Naive thymus-derived CD4-positive, alpha-beta T cell (primary cell): ENCODE measurements around the gene C11orf24. TPM values are rescaled to one million over a fixed set of nuclear protein-coding genes. Genes with fewer than 3 reads are reported as not detected.
A peak's percentile ranks its signal among the peaks of the same experiment; 100 is the strongest.

ENCODE experiments used
- ATAC-seq: fragments of 150-1000 bp; cut with Tn5 transposase; 2 replicates; pipeline ENCODE4 v1.10.0; 2021; ENCODE audit warnings: mild to moderate bottlenecking, moderate library complexity
- CTCF ChIA-PET: fragments of 350-600 bp; sonication (Branson Sonifier 250); formaldehyde crosslinking; loops from one replicate; lab custom pipeline; 2021; ENCODE audit warnings: antibody characterized with exemption; lab: Charles Lee
- POLR2A ChIA-PET: fragments of 350-600 bp; sonication (Branson Sonifier 250); formaldehyde crosslinking; loops from one replicate; lab custom pipeline; 2021; ENCODE audit warnings: antibody characterized with exemption, inconsistent platforms; lab: Charles Lee
- DNase-seq, 9 donors: peaks; one replicate each; pipeline versions ENCODE4 v3.0.0 to v3.0.0-alpha.2; 2020 to 2022; ENCODE audit warnings: mixed read lengths in 1 of 9
- H3K27ac ChIP-seq: one replicate; pipeline ENCODE4 v1.7.0; 2013; ENCODE audit warnings: mild to moderate bottlenecking, low read depth, low read length, moderate library complexity
- H3K27me3 ChIP-seq, 2 donors: one replicate each; pipeline ENCODE4 v1.7.0; 2013; ENCODE audit warnings: low read length in 2 of 2, mild to moderate bottlenecking in 2 of 2, moderate library complexity in 2 of 2; ENCODE audit not compliant: control insufficient read depth in 2 of 2, insufficient read depth in 2 of 2
- H3K36me3 ChIP-seq, 3 experiments: 1 replicate in 2 of 3; 2 replicates in 1 of 3; pipeline ENCODE4 v1.7.0; 2013; ENCODE audit warnings: low read length in 3 of 3, mild to moderate bottlenecking in 3 of 3, moderate library complexity in 1 of 3; ENCODE audit not compliant: insufficient read depth in 3 of 3, control insufficient read depth in 2 of 3
- H3K4me1 ChIP-seq, 2 donors: one replicate each; pipeline ENCODE4 v1.7.0; 2013; ENCODE audit warnings: low read length in 2 of 2, mild to moderate bottlenecking in 2 of 2, moderate library complexity in 1 of 2; ENCODE audit not compliant: control insufficient read depth in 2 of 2, insufficient read depth in 2 of 2
- H3K4me3 ChIP-seq: 2 replicates; pipeline ENCODE4 v1.7.0; 2013; ENCODE audit warnings: mild to moderate bottlenecking, low read length
- H3K9me3 ChIP-seq, 3 experiments: 1 replicate in 2 of 3; 2 replicates in 1 of 3; pipeline ENCODE4 v1.7.0; 2013; ENCODE audit warnings: low read length in 3 of 3; ENCODE audit not compliant: control insufficient read depth in 2 of 3
- H3K27ac Mint-ChIP-seq, 9 donors: one replicate each; pipeline ENCODE4 v1.8.0; 2020 to 2022; ENCODE audit warnings: mixed read lengths in 9 of 9, mild to moderate bottlenecking in 8 of 9, moderate library complexity in 5 of 9, inconsistent platforms in 2 of 9
- H3K27me3 Mint-ChIP-seq, 5 donors: one replicate each; pipeline ENCODE4 v1.8.0; 2021 to 2022; ENCODE audit warnings: mixed read lengths in 5 of 5, mild to moderate bottlenecking in 1 of 5
- H3K36me3 Mint-ChIP-seq, 5 donors: one replicate each; pipeline ENCODE4 v1.8.0; 2020 to 2022; ENCODE audit warnings: mixed read lengths in 5 of 5, mild to moderate bottlenecking in 3 of 5, inconsistent platforms in 1 of 5
- H3K4me1 Mint-ChIP-seq, 7 donors: one replicate each; pipeline ENCODE4 v1.8.0; 2020 to 2022; ENCODE audit warnings: mixed read lengths in 7 of 7, mild to moderate bottlenecking in 3 of 7, inconsistent platforms in 1 of 7
- H3K4me3 Mint-ChIP-seq, 10 donors: one replicate each; pipeline ENCODE4 v1.8.0; 2020 to 2022; ENCODE audit warnings: mild to moderate bottlenecking in 10 of 10, mixed read lengths in 10 of 10, moderate library complexity in 6 of 10, inconsistent platforms in 2 of 10
- H3K9me3 Mint-ChIP-seq, 11 donors: one replicate each; pipeline ENCODE4 v1.8.0; 2020 to 2022; ENCODE audit warnings: mixed read lengths in 11 of 11, mild to moderate bottlenecking in 4 of 11, inconsistent platforms in 1 of 11, moderate library complexity in 1 of 11
- intact Hi-C, 2 donors: fragments of 100-400 bp; cut with micrococcal nuclease; formaldehyde crosslinking; loops; one replicate each; pipeline ENCODE4 v1.15.1; 2023
- polyA plus RNA-seq, 2 donors: library from polyadenylated mRNA; unstranded; fragments of 300-500 nt; fragmentation: Illumina TruSeq; gene quantifications; one replicate each; pipeline ENCODE4 v1.2.3, GENCODE V29; 2021
- total RNA-seq, 6 experiments: library from RNA in 5 of 6; stranded (reverse) in 5 of 6; gene quantifications; 1 replicate in 5 of 6; 2 replicates in 1 of 6; pipeline ENCODE4 v1.2.3 and lab custom pipeline; 2021 to 2026

Gene C11orf24
- total and polyA plus RNA-seq, 7 experiments from 2014 or later, result 5.7 to 20.0 (median 14.5) TPM

GRCh38 chr11:68296344-68297051 lies 24.7 kb upstream of the C11orf24 start:
- ATAC-seq (no peak), DNase-seq (no peak)
- no peaks in the 10 kb centered on the region for H3K9me3 ChIP-seq
- Mint-ChIP-seq H3K4me3 (no peak overlapping the region), H3K27me3 (peaks cover 0 to 10% (median 0%) of the 10 kb centered on the region in 5 donors), H3K36me3 (no peaks in the 10 kb centered on the region), H3K27ac (peak overlapping the region in 2 of 9 donors; percentile 41 to 92), H3K9me3 (no peaks in the 10 kb centered on the region), H3K4me1 (peaks cover 0 to 9% (median 0%) of the 10 kb centered on the region in 7 donors)
- ChIA-PET POLR2A (interaction anchor here (1.5 to 1.6 kb wide), 2 partner anchors 25 to 39 kb away, joined by 5 to 10 read pairs; partner anchors contain the start of gene C11orf24), CTCF (interaction anchor here (1.1 to 6.4 kb wide), 8 partner anchors 9 to 88 kb away, joined by 3 to 131 read pairs (median 7); partner anchors contain the start of gene C11orf24)
- intact Hi-C loops, result loop anchor here (1.0 to 5.0 kb wide), 7 partner anchors 25 to 151 kb away; partner anchors contain the start of gene C11orf24 (in 2 of the 2)
- H3K4me1 ChIP-seq, result no peaks in the 10 kb centered on the region
- H3K4me3 ChIP-seq, result no peak overlapping the region
- H3K27ac ChIP-seq, result no peak overlapping the region
- no peaks in the 10 kb centered on the region for H3K36me3 ChIP-seq
- H3K27me3 ChIP-seq, result no peaks in the 10 kb centered on the region

DNA sequence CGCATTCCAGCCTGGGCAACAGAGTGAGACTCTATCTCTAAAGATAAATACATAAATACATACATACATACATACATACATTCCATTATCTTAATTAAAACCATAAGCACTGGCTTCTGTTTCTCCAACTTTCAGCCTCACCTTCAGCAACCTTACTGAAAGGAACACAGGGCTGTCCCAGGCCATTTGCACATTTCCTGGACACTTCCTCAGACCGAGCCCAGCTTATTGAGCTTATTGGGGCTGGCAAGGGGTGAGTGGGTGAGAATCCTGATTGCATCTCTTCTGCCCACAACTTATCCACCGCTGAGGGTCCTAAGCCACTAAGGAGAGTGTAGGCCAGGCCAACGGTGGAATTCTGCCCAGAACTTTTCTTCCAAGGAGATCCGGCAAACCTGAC lies 24.2 kb upstream of the C11orf24 start:
- no peak overlapping the region for H3K4me3 ChIP-seq
- POLR2A ChIA-PET, result interaction anchor here (1.5 to 1.6 kb wide), 2 partner anchors 24 to 38 kb away, joined by 5 to 10 read pairs; partner anchors contain the start of gene C11orf24
- no peak for DNase-seq
- Mint-ChIP-seq H3K27me3 (peaks cover 0 to 10% (median 0%) of the 10 kb centered on the region in 5 donors), H3K36me3 (no peaks in the 10 kb centered on the region), H3K9me3 (no peaks in the 10 kb centered on the region), H3K4me3 (no peak overlapping the region), H3K4me1 (peaks cover 0 to 9% (median 0%) of the 10 kb centered on the region in 7 donors), H3K27ac (no peak overlapping the region)
- no peaks in the 10 kb centered on the region for H3K27me3 ChIP-seq
- H3K4me1 ChIP-seq, result no peaks in the 10 kb centered on the region
- CTCF ChIA-PET, result interaction anchor here (1.5 to 6.4 kb wide), 4 partner anchors 23 to 43 kb away, joined by 6 to 131 read pairs (median 22); partner anchors contain the start of gene C11orf24
- intact Hi-C loops, result loop anchor here (2.0 to 5.0 kb wide), 2 partner anchors 89 to 151 kb away; no protein-coding TSS in a partner anchor
- no peaks in the 10 kb centered on the region for H3K9me3 ChIP-seq
- ATAC-seq, result no peak
- H3K27ac ChIP-seq, result no peak overlapping the region
- no peaks in the 10 kb centered on the region for H3K36me3 ChIP-seq

GRCh38 chr11:68295271-68295670 lies 23.5 kb upstream of the C11orf24 start:
- DNase-seq (no peak), ATAC-seq (no peak)
- Histone ChIP-seq H3K27me3 (no peaks in the 10 kb centered on the region), H3K9me3 (no peaks in the 10 kb centered on the region), H3K4me3 (no peak overlapping the region), H3K27ac (no peak overlapping the region), H3K36me3 (no peaks in the 10 kb centered on the region), H3K4me1 (no peaks in the 10 kb centered on the region)
- peaks cover 0 to 9% (median 0%) of the 10 kb centered on the region in 7 donors for H3K4me1 Mint-ChIP-seq
- POLR2A ChIA-PET, result interaction anchor here (0.7 kb wide), 1 partner anchor 59 kb away, joined by 3 read pairs; no protein-coding TSS in a partner anchor
- intact Hi-C loops, result loop anchor here in 1 of 2 donors (5.0 kb wide), 1 partner anchor 88 kb away; no protein-coding TSS in a partner anchor
- CTCF ChIA-PET, result interaction anchor here (1.5 to 6.4 kb wide), 4 partner anchors 23 to 42 kb away, joined by 6 to 131 read pairs (median 22); partner anchors contain the start of gene C11orf24
- H3K4me3 Mint-ChIP-seq, result no peak overlapping the region
- H3K27me3 Mint-ChIP-seq, result peaks cover 0 to 10% (median 0%) of the 10 kb centered on the region in 5 donors
- no peak overlapping the region for H3K27ac Mint-ChIP-seq
- H3K9me3 Mint-ChIP-seq, result peaks cover 0 to 3% (median 0%) of the 10 kb centered on the region in 11 donors
- no peaks in the 10 kb centered on the region for H3K36me3 Mint-ChIP-seq

DNA sequence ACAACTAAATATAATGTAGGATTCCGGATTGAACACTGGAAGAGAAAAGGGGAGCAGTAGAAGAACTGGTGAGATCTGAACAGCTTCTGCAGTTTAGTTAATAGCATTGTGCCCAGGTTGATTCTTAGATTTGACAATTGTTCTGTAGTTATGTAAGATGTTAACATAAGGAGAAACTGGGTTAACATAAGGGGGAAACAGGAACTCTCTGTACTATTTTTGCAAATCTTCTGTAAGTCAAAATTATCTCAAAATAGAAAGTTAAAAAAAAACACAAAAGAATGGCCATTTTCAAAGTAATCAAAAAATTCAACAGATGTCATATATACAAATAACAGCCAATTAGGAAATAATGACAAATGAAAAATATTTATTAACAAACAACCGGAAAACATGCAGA lies 21.9 kb upstream of the C11orf24 start:
- no peak for DNase-seq
- H3K27ac Mint-ChIP-seq, result no peak overlapping the region
- Histone ChIP-seq H3K27me3 (no peaks in the 10 kb centered on the region), H3K9me3 (no peaks in the 10 kb centered on the region), H3K4me3 (no peak overlapping the region), H3K27ac (no peak overlapping the region), H3K4me1 (no peaks in the 10 kb centered on the region), H3K36me3 (no peaks in the 10 kb centered on the region)
- ChIA-PET CTCF (no interaction called here), POLR2A (interaction anchor here (0.6 kb wide), 1 partner anchor 79 kb away, joined by 3 read pairs; no protein-coding TSS in a partner anchor)
- H3K4me1 Mint-ChIP-seq, result peaks cover 0 to 9% (median 0%) of the 10 kb centered on the region in 7 donors
- no peak for ATAC-seq
- no peaks in the 10 kb centered on the region for H3K36me3 Mint-ChIP-seq
- intact Hi-C loops, result no loop called here
- peaks cover 0 to 10% (median 0%) of the 10 kb centered on the region in 11 donors for H3K9me3 Mint-ChIP-seq
- H3K4me3 Mint-ChIP-seq, result no peak overlapping the region
- peaks cover 0 to 10% (median 0%) of the 10 kb centered on the region in 5 donors for H3K27me3 Mint-ChIP-seq

DNA sequence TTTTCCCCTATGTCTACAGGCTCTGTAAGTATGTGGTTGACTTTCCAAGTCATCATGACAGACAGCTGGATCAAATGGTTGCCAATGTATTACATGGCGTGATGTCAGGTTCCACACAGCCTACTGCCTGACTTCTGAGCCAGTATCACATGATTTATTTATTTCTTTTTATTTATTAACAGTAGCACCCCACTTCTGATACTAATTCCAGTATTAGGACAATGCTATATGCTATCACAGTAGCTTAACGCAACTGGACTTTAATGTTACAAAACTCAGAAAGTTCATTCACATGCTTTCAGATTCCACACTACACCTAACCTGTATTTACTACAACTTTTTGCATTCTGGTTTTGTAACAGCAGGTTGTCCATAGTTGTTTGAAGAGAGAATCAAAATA lies 17.7 kb upstream of the C11orf24 start:
- intact Hi-C loops, result no loop called here
- Mint-ChIP-seq H3K27me3 (peaks cover 0 to 12% (median 4%) of the 10 kb centered on the region in 5 donors), H3K27ac (no peak overlapping the region), H3K4me1 (peaks cover 0 to 5% (median under 1%) of the 10 kb centered on the region in 7 donors), H3K36me3 (peaks cover 0 to 4% (median 3%) of the 10 kb centered on the region in 5 donors), H3K9me3 (peaks cover 0 to 15% (median 0%) of the 10 kb centered on the region in 11 donors), H3K4me3 (no peak overlapping the region)
- Histone ChIP-seq H3K27me3 (no peaks in the 10 kb centered on the region), H3K4me3 (no peak overlapping the region), H3K27ac (no peak overlapping the region), H3K9me3 (no peaks in the 10 kb centered on the region), H3K4me1 (no peaks in the 10 kb centered on the region), H3K36me3 (no peaks in the 10 kb centered on the region)
- DNase-seq (no peak), ATAC-seq (no peak)
- CTCF ChIA-PET, result interaction anchor here (1.6 kb wide), 1 partner anchor 9 kb away, joined by 5 read pairs; no protein-coding TSS in a partner anchor
- POLR2A ChIA-PET, result no interaction called here

- ATAC-seq, result no peak
- H3K4me3 ChIP-seq, result no peak overlapping the region
- no peak overlapping the region for H3K27ac Mint-ChIP-seq
- H3K9me3 ChIP-seq, result no peaks in the 10 kb centered on the region
- H3K27me3 Mint-ChIP-seq, result peaks cover 0 to 17% (median 2%) of the 10 kb centered on the region in 5 donors
- POLR2A ChIA-PET, result no interaction called here
- no peaks in the 10 kb centered on the region for H3K27me3 ChIP-seq
- H3K9me3 Mint-ChIP-seq, result peaks cover 0 to 21% (median 0%) of the 10 kb centered on the region in 11 donors
- intact Hi-C loops, result no loop called here
- no peak overlapping the region for H3K4me3 Mint-ChIP-seq
- CTCF ChIA-PET, result interaction anchor here (1.5 kb wide), 1 partner anchor 10 kb away, joined by 8 read pairs; no protein-coding TSS in a partner anchor
- H3K4me1 ChIP-seq, result peaks cover 5 to 6% of the 10 kb centered on the region in 2 donors
- peaks cover 0 to 9% (median 3%) of the 10 kb centered on the region in 5 donors for H3K36me3 Mint-ChIP-seq
- no peak overlapping the region for H3K27ac ChIP-seq
- DNase-seq, result no peak
- H3K4me1 Mint-ChIP-seq, result peaks cover 9 to 18% (median 15%) of the 10 kb centered on the region in 7 donors
- no peaks in the 10 kb centered on the region for H3K36me3 ChIP-seq
Observed at GRCh38 chr11:68287419-68287818, 15.6 kb upstream of the C11orf24 start.
